Activated CD4-positive, alpha-beta T cell treated with anti-CD3 and anti-CD28 coated beads, Interleukin-2, amount 50 U/mL, for 16 hours (primary cell): ENCODE data around the gene TBC1D22A.

Experiments
- DNase-seq: peaks from one replicate; pipeline ENCODE4 v3.0.0-alpha.2; 2020

TBC1D22A gene

GRCh38 chr22:47197773-47198500, 435.5 kb downstream of the TBC1D22A start:
- no peak for DNase-seq

DNA sequence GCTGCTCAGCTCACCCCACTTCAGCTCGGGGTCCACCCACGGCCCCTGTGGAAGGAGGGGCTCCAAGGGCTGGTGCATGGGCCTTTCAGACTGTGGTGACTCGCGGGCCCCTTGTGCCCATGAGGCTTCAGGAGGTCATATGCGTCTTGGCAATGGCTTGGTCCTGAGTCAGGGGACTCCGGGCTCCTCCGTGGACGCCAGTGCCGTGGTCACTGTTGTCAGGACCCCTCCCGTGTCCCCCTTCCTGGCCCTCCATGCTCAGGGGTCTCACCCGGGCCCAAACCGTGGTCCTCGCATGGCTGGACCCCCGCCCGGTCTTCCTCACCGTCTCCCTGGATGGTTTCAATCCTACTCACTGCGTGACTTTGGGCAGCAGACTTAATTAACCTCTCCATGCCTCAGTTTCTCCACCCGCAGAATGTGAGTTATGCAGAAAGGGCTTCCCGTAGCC, 436.4 kb downstream of the TBC1D22A start:
- DNase-seq, result no peak

GRCh38 chr22:47199261-47199978, 437.0 kb downstream of the TBC1D22A start:
- no peak for DNase-seq

DNA sequence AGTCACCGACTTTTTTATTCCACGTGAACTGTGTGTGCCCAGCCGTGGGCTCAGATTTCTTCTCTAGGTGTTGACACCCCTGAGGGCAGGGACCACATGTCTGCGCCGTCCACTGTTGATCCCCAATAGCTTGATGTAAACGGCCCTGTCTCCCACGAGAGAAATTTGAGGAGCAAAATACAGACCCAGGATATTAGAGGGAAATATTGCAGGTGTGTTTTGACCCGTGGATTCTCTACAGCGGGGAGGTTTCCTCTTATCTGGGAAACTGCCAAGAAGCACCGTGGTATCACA, 437.5 kb downstream of the TBC1D22A start:
- no peak for DNase-seq

- no peak for DNase-seq
These were observed 438.0 kb downstream of the TBC1D22A start for GRCh38 chr22:47200273-47201051.

DNA sequence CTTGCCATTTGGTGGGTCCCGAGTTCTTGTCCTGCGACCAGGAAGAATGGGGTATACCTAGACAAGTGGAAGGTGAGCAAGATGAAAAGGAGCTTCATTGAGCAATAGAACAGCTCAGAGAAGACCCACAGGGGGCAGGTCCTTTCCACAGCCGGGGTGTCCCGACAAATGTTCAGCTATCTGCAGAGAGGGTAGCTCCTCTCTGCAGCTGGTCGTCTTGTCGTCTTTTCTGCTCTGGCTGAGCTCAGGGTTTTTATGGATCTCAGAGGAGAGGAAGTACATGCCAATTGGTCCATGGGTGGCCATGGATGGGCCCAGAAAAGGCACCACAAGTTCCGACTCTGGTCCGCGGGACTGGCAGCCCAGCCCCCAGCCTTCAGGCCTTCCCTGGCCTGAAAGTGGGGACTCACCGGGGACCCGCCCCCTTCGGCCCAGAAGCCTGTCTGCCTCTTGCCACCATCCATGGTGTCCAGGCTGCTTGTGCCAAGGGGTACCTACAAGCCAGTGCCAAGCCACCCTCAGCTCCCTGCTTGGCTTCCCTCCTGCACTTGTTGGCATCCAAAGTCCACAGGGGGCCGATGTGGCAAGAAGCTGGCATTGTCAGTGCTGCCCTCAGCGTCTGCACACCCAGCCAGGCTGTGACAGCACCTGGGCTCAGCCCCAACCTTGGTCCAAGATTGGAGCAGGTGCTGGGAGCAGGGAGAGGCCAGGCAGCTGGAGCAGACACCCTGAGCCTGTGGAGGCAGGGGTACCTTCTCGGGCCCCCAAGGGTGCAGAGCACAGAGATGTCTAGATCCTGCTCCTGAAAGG, 438.9 kb downstream of the TBC1D22A start:
- DNase-seq, result no peak

DNA sequence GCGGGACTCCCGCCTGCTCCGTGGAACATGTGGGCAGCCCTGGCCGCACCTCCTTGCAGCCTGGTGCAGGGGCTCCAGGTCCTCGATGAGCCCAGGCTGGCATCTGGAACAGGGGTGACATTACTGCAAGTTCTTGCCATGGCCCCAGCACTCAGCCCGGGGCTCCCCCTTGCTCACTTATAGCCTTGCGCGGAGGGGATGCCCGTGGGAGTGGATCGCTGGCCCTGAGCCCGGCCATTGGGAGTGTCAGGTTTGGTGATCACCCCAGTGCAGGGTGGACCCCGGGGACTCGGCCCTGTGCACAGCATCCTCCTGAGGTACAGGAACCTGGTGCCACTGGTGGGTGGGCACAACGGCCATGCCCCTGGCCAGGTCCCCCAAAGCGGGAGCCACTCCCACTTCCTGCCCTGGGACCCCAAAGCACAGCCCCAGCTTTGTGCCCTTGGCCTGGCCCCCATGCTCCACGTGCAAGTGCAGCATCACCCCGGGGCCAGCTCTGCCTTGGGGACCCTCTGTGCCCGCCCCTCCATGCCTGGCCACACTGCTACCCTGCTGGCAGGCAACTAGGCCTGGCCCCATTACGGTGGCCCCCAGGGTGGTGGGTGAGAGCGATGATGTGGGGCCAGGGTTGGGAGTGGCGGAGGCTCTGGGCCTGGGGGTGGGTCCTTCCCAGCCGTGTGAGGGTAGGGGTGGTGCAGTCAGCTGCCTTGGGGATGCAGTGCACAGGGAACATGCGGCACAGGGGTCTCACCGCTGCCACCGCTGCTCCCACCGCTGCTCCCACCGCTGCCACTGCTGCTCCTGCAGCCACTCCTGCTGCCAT, 439.8 kb downstream of the TBC1D22A start:
- DNase-seq, result no peak

DNA sequence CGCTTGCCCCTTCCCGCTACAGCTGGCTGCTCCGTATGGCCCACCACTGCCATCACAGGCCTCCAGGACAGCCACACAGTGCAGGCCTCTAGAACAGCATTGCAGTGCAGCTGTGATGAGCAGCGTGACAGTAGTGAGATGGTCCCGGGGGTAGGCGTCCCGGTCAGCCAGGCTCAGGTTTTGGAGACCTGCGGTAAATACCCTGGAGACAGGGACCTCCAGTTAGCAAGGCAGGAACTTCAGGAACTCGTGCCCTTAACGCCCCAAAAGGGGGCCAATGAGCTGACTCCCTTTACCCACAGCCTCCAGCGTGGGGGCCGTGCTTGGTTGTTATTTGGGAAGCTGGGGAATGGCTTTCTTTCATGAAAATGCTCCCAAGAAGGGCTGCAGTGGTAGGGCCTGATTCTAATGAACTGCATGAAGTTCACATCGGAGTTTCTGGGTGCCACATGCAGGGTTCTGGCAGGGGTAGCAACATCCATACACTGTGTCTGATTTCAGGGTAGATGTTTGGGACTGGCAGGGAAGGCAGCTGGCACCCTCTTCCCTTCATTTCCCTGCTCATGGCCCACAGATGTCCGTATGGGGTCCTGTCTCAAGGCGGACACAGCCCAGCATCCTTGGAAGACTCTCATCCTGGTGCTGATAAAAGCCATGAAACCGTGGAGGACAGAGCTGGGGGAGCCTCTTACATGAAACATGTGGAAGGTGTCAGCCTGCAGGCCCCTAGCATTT, 440.5 kb downstream of the TBC1D22A start:
- no peak for DNase-seq

DNA sequence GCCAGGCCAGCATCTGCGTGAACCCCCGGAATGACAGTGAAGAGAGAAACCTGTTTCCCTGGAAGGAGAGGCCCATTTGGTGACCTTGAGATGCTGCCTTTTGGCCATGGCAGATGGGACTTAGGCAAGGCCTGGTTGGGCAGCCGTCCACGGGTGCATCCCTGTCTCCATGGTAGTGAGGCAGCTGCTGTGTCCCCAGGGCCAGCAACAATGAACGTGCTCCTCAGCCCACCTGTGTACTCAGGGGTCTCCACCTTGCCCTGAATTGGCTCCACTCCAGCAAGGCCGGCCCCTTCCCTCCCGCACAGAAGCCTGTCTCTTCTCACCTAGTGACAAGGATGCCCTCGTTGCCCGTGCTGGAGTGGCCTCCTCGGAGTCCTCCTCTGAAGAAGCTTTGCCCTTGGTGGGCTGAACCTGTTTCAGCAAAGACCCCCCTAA, 441.1 kb downstream of the TBC1D22A start:
- DNase-seq, result no peak

- DNase-seq, result no peak
These were observed 441.8 kb downstream of the TBC1D22A start for GRCh38 chr22:47204002-47204979.

GRCh38 chr22:47205081-47205491, 442.6 kb downstream of the TBC1D22A start:
- no peak for DNase-seq

DNA sequence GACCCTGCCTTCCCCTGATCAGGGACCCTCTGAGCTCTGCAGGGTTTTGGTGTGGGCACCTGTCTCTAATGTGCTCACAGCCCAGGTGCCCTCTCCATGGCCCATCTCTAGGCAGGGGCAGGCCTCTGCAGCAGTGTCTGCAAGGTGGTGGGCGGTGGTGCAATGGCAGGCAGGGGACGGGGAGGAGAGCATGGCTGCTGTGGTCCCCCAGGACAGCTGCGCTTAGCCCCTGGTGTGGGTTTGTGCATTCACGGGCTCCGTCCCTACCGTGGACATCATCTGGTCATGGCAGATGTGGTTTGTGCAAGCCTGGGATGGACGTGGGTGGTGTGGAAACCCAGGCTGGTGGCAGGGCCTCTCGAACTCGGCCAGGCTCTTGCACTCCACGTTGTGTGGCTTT, 443.1 kb downstream of the TBC1D22A start:
- DNase-seq, result no peak

DNA sequence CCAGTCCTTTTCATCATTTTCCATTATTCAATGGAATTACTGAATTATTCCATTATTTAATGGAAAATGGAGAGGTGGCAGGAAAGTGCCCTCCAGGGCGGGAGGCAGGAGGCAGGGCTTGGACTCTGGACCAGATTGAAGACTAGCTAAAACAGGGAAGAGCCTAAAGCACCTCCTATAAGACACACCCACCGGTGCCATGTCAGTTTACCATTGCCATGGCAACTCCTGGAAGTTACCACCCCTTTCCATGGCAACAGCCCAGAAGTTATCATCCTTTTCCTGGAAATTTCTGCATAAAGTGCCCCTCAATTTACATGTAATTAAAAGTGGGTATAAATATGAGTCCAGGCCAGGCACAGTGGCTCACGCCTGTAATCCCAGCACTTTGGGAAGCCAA, 443.7 kb downstream of the TBC1D22A start:
- DNase-seq, result no peak

- DNase-seq, result no peak
These were observed 444.3 kb downstream of the TBC1D22A start for GRCh38 chr22:47206666-47207218.

DNA sequence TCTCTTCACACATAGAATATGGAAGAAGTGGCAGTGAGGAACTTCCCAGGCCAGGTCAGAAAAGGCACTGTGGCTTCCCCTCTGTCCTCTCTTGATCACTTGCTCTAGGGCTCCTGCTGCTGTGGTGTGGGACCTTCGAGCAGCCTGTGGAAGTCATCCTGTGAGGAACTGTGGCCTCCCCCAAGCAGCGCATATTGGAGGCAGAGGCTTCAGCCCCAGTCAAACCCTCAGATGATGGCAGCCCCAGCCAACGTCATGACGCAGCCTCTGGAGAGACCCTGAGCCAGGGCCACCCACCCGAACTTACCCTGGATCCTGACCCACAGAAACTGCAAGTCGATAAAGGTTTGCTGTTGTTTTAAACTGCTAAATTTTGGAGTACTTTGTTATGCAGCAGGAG, 444.9 kb downstream of the TBC1D22A start:
- no peak for DNase-seq

DNA sequence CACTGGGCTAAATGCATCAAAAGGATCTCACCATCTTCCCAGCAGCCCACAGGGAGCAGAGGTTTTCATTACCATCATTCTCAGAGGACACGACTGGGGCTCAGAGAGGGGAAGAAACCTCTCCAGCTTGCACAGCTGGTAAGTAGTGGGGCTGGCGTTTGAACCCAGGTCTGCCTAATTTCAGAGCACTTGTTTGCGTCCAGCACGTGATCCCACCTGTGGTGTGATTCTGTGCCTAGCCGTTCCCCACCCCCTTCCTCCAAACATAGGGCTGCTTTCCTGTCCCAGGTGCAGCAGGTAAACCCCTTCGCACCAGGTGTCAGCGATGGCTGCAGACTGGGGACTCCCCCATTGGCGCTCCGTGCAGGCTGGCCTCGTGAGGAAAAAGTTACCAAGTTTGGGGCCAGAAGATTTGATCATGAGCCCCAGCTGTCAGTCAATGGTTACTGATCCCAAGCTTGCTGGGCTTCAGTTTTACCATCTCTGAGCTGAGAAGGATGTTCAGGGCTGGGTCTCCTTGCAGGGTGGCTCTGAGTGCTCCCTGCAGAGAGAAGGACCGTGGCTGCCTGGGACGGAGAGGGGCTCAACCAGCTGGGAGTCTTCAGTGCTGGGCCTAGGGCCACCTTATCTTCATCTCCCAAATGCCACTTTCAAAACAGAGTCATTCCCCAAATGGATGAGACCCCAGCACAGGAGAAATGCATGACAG, 445.6 kb downstream of the TBC1D22A start:
- DNase-seq, result no peak

DNA sequence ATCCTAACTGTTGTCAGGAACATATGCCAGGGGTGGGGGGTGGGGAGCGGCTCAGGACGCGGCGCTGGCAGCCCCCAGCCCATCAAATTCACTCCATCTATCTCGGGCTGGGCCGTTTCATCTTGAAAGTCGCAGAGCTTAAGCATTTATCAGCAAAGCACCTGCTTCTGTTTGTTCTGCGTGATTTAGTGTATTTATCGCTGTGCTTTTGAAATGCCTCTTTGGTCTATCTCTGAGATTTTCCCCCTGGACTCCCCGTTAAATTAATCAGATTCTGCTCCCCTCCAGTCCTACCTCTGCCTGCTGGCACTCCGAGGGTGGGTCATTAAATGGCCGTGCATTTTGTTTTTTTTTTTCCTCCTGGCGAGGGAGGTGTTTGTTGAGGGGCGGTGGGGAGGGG, 446.2 kb downstream of the TBC1D22A start:
- no peak for DNase-seq

DNA sequence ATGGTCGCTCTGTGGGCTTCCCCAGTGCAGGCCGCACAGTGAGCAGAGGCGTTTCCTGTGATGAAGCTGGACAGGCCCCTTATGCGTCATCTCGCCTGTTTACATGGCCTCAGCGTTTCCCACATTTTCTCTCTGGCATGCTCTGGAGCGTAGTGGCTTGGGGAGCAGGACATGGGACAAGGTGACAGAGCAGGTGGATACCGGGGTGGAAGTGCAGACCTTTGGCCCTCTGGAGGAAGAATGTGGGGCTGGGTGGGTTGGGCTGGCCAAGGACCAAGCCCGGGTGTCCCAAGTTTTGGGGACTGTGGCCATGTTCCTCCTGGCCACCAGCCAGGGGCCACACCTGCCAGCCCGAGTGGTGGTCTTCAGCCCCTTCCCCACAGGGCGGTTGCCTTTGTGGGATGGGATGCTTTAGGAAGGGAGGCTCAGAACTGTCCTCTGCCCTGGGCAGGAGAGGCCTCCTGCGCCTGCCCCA, 446.6 kb downstream of the TBC1D22A start:
- no peak for DNase-seq

GRCh38 chr22:47209547-47210023, 447.1 kb downstream of the TBC1D22A start:
- DNase-seq, result no peak
